Retinal pigment epithelial cell (primary cell): ENCODE measurements around the gene KPNA5.
"Not testable (repeated sequence)": the region's sequence is repeated elsewhere in the genome, so short reads cannot be mapped to it uniquely, and the experiment has no call there.

Source experiments
- DNase-seq: peaks from one replicate; pipeline ENCODE4 v3.0.0-alpha.2; 2010; ENCODE audit warnings: low read depth
- H3K4me3 ChIP-seq: 2 replicates; pipeline ENCODE4 v1.5.1; 2011; ENCODE audit warnings: mild to moderate bottlenecking, low read length, control low read depth, moderate library complexity
- TF ChIP-seq, protein P1 (sequence below): conservative IDR thresholded peaks from 2 replicates; pipeline ENCODE4 v1.5.1; 2011; ENCODE audit warnings: low read depth, low read length, control low read depth, inconsistent platforms

The KPNA5 gene

DNA sequence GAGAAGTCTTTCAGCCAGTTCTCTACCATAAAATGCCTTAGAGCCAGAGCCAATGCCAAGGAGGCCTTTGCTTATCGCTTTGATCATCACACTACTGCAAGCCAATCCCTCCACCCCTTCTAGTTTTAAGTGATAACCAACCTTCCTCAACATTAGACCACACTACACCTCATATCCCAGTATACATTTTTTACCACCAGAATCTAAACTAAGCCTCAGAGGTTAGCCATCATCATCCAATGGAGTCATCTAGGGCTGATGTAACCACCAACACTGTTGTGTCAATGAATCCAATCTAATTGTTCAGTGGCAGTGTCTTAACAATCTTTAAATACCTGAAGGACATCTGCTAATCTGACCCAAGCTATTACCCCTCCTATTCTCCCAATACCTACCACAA is 18.8 kb upstream of the KPNA5 start:
- no peak overlapping the region for H3K4me3 ChIP-seq
- no peak for DNase-seq
- TF ChIP-seq, protein P1, sequence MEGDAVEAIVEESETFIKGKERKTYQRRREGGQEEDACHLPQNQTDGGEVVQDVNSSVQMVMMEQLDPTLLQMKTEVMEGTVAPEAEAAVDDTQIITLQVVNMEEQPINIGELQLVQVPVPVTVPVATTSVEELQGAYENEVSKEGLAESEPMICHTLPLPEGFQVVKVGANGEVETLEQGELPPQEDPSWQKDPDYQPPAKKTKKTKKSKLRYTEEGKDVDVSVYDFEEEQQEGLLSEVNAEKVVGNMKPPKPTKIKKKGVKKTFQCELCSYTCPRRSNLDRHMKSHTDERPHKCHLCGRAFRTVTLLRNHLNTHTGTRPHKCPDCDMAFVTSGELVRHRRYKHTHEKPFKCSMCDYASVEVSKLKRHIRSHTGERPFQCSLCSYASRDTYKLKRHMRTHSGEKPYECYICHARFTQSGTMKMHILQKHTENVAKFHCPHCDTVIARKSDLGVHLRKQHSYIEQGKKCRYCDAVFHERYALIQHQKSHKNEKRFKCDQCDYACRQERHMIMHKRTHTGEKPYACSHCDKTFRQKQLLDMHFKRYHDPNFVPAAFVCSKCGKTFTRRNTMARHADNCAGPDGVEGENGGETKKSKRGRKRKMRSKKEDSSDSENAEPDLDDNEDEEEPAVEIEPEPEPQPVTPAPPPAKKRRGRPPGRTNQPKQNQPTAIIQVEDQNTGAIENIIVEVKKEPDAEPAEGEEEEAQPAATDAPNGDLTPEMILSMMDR: no peak

DNA sequence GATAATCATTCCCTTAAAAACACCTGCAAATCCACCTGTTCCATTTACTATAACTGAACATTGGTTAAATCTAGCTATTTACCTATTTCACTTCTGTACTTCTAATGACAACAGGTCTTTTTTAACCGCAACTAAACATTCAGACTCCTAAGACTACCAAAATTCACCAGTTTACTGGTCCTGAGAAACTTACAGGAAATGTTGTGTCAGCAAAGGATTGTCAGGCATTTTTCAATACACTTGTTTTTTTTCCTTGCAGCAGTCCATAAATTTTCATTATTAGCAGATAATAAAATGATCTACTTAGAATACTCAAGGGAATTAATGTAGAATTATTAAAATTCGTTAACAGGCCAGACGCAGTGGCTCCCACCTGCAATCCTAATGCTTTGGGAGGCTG is 17.7 kb upstream of the KPNA5 start:
- DNase-seq: no peak
- no peak overlapping the region for H3K4me3 ChIP-seq
- TF ChIP-seq, protein P1: no peak

DNA sequence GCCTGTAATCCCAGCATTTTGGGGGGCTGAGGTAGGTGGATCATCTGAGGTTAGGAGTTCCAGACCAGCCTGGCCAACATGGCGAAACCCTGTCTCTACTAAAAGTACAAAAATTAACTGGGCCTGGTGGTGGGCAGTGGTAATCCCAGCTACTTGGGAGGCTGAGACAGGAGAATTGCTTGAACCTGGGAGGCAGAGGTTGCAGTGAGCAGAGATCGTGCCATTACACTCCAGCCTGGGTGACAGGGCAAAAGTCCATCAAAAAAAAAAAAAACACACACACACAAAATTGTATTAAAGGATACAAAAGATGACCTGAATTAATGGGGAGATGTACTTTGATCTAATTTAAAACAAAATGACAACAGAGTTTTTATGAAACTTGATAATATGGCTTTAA is 16.8 kb upstream of the KPNA5 start:
- H3K4me3 ChIP-seq, DNase-seq: not testable (repeated sequence)

DNA sequence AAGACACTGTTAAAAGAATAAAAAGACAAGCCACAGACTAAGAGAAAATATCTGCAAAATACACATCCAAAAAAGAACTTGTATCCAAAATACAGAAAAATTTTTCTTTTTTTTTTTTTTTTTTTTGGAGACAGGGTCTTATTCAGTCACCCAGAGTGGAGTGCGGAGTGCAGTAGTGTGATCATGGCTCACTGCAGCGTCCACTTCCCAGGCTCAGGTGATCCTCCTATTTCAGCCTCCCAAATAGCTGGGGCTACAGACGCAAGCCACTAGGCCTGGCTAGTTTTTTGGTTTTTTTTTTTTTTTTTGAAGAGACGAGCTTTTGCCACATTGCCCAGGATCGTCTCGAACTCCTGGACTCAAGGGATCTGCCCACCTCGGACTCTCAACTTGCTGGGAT is 15.5 kb upstream of the KPNA5 start:
- H3K4me3 ChIP-seq: no peak overlapping the region
- TF ChIP-seq, protein P1: no peak
- DNase-seq: no peak

DNA sequence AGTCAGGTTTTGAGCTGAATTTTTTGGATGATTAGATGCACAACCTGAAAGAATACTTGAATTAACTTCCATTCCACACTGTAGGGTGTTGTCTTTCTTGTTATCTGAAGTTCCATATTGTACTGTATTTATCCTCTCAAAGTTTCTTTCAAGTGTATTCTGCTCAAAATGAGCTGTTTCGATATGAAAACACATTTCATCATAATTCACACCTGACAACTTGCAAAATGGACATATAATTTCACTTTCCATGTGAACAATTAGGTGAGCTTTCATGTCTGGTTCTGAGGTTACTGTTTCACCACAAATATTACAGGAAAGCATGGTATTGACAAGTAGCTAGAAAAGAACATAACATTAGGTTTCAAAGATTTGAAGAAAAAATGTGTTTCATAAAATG is 14.1 kb upstream of the KPNA5 start:
- no peak for DNase-seq
- H3K4me3 ChIP-seq: no peak overlapping the region
- TF ChIP-seq, protein P1: no peak

DNA sequence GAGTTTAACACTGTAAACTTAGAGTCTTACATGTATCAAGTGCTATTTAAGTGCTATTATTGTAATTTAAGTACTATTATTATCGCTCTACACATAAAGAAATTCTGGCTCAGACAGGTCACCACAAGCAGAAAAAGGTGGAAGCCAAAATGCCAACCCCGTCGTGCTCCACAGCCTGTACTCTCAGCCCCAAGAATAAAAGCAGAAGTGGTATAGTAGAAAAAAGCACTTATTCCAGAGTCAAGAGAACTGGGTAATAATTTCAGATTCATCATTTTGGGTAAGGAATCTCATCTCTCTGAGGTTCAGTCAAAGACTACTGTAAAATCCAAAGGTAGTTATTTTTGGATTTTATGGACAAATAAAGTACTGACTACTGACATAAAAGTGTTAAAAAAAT is 13.4 kb upstream of the KPNA5 start:
- peak overlapping the region; percentile 66 for H3K4me3 ChIP-seq
- DNase-seq: no peak
- TF ChIP-seq, protein P1: no peak

DNA sequence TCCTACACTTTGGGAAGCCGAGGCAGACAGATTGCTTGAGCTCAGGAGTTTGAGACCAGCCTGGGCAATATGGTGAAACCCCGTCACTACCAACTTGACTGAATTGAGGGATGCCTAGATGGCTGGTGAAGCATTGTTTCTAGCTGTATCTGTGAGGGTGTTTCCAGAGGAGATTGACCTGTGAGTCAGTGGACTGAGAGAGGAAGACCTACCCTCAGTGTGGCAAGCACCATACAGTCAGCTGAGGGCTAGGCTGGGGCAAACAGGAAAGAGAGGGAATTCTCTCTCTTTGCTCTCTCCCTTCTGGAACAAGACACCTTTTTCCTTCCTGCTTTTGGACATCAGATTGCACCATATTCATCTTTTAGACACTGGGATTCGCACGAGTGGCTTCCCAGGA is 8.7 kb upstream of the KPNA5 start:
- no peak overlapping the region for H3K4me3 ChIP-seq

More for the DNA sequence above, 8.7 kb upstream of the KPNA5 start:
- TF ChIP-seq, protein P1: no peak
- no peak for DNase-seq
